ENCODE measurements around the gene TSPAN18.

TSPAN18 gene

DNA sequence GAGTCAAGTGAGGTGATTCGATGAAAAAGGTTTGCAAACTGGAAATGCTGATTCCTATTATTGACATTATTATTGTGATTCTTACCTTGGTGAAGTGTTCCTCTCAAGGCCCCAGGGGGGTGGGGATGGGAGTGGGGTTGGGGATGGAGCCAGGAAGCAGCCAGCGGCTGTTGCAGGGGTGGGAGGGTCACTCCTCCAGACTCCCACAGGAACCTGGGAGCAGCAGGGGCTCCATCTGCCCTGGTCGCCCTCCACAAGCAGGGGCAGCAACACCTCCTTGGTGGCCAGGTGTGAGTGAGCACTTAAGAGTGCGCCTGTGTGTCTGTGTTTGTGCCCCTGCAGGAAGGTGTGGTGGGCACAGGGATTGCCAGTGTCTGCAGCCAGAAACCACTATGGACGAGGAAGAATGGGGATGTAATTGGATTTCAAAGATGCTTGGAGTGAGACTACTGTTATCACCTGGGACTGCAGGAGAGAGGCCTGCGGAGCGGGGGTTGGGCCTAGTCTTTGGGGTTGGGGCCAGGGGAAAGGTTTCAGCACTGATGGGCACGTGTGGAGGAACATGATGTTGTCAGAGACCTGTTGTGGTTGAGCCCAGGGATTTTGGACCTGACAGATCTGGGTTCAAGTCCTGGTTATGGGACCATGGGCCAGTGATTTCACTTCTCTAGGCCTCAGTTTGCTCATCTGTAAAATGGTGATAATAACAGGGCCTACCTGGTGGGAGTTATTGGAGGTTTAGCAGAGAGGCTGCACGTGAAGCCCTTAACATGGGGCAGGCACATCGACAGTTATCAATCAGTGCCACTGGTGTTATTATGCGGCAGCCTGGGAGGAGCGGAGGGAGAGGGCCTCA lies 227.5 kb downstream of the TSPAN18 start:
- Mint-ChIP-seq H3K27me3 (no peaks in the 10 kb centered on the region), H3K27ac (no peak overlapping the region), H3K4me3 (no peak overlapping the region), H3K4me1 (peaks cover 5% of the 10 kb centered on the region), H3K36me3 (no peaks in the 10 kb centered on the region), H3K9me3 (no peaks in the 10 kb centered on the region)

DNA sequence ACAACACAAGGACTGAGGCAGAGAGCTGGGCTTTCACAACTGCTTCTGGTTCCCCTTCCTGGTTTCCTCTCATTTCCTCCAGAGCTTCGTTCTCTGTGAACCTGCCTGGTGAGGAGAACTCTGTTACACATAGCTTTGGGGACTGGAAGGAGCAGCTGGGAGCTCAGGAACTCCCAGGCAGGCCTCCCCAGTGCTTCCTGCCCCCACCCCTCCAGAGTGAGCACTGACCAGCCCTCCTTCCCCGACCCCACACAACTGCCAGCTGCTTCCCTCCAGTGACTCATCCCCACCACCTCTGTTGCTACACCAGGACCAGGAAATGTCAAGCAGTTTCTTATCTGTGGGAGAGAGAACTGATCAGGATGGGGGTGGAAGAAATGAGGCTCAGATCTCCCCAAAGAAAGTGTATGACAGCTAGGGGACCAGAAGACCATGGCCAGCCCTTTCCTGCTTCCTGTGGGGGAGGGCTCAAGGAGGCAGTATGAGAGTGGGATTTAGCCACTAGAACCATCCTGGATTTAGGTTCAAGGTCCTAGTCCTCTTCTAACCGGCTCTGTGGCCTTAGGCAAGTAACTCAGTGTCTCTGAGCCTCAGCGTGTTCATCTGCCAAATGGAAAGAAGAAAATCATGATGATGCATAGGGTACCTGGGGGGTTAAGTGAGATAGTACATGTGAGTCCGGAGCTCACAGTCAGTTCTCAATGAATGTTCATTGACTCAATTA lies 228.4 kb downstream of the TSPAN18 start:
- Mint-ChIP-seq H3K36me3 (no peaks in the 10 kb centered on the region), H3K27ac (no peak overlapping the region), H3K27me3 (no peaks in the 10 kb centered on the region), H3K4me3 (no peak overlapping the region), H3K9me3 (no peaks in the 10 kb centered on the region), H3K4me1 (peaks cover 5% of the 10 kb centered on the region)

DNA sequence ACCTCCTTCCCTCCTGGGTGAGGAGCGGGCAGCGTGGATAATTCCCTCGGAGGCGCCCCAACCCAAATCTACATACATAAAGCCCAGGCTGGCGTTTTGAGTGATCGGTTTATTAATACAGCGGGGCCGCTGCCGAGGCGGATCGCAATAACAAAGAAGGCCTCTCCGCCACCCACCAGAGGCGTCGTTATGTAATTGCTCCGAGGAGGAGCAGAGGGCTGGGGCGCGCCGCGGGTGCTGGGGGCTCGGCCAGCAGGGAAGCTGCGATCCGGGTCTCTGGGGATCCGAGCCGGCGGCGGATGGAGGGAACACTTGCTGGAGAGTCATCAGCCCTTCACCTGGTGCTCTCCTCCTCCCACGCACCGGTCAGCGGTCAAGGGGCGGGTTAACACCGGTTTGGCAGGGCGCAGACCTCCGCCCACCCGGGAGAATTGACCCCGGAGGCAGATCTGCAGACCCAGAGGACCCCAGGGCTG lies 230.3 kb downstream of the TSPAN18 start:
- H3K9me3 Mint-ChIP-seq, result no peaks in the 10 kb centered on the region
- H3K4me1 Mint-ChIP-seq, result no peaks in the 10 kb centered on the region
- no peak overlapping the region for H3K27ac Mint-ChIP-seq
- no peaks in the 10 kb centered on the region for H3K27me3 Mint-ChIP-seq
- no peak overlapping the region for H3K4me3 Mint-ChIP-seq
- no peaks in the 10 kb centered on the region for H3K36me3 Mint-ChIP-seq

DNA sequence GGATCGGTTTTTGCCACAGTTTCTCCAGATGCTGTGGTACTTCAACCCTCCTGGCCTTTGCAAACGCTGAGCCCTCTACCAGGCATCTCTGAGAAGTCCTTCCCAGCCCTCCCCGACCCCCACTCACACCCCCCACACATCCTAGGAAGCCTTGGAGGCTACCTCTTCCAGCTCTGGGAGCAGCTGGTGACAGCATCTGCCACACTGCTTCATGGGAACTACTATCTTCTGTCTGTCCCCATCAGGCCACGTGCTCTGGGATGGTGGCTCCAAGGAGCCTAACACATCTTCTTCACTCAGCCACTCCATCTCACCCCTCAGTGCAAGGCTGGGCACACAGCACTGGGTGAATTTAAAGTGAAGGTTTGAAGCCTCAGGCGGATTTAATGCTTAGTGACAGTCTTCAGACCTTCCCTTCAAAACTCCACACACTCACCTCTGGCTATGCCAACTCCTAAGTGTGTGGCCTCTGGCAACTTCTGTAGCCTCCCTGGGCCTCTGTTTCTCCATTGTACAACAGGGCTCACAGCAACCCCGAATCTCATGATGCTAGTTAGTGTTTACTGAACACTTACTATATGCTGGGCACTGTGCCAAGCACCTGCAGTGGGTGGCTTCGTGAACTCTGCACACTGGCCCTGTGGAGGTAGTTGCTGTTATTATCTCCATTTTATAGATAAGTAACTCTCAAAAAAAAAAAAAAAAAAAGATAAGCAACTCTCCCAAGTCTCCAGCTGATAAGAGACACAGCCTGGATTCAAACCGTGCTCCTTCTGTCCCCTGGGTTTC lies 231.2 kb downstream of the TSPAN18 start:
- Mint-ChIP-seq H3K27me3 (no peaks in the 10 kb centered on the region), H3K4me3 (no peak overlapping the region), H3K9me3 (no peaks in the 10 kb centered on the region), H3K4me1 (no peaks in the 10 kb centered on the region), H3K36me3 (no peaks in the 10 kb centered on the region), H3K27ac (peak overlapping the region; percentile 38)

DNA sequence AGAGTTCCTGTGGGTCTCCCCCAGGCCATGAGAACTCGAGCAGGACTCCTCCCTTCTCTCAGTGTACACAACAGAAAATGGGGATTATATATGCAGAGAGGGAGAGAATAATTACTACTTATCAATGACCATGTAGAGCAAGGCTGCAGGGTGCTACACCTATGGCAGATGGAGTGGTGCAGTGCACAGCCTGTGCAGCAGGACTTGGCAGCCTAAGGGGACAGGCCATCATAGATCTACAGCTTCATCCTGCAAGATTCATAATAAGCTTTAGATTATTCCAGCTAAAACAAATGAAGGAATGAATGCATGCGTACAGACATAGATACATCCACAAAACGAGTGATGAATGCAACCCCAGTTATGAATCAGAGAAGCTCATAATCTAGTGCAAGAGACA lies 232.3 kb downstream of the TSPAN18 start:
- Mint-ChIP-seq H3K27ac (no peak overlapping the region), H3K9me3 (no peaks in the 10 kb centered on the region), H3K4me1 (no peaks in the 10 kb centered on the region), H3K27me3 (no peaks in the 10 kb centered on the region), H3K36me3 (no peaks in the 10 kb centered on the region), H3K4me3 (no peak overlapping the region)

DNA sequence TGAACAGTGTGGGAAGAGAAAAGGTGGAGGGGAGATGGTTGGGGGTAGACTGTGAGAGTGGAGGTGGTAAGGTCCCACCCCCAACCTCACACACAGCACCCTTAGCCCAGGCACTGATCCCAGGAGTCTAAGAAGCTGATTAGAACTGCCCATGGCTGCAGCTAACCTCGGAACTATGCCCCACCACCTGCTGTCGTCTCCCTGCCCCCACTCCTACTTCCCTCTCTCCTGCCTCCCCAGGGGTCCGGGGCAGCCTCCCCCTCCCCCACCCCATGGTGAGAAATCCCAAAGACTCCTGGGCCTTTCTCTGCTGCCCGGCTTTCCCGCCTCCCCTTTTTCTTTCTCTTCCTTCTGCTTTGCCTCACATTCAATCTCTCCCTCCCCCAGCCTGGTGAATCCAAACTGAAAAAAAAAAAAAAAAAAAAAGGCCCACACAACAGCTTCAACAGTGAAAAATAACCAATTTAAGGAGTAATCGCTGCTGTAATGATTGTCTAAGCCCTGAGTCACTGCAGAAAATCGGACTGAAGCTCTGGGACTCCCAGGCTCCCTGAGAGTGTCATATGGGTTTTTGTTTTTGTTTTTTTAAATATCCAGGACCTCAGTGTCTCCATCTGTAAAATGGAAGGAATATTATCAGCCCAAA lies 233.6 kb downstream of the TSPAN18 start:
- no peaks in the 10 kb centered on the region for H3K36me3 Mint-ChIP-seq
- H3K4me1 Mint-ChIP-seq, result no peaks in the 10 kb centered on the region
- no peaks in the 10 kb centered on the region for H3K27me3 Mint-ChIP-seq
- H3K27ac Mint-ChIP-seq, result no peak overlapping the region
- H3K9me3 Mint-ChIP-seq, result no peaks in the 10 kb centered on the region
- no peak overlapping the region for H3K4me3 Mint-ChIP-seq

DNA sequence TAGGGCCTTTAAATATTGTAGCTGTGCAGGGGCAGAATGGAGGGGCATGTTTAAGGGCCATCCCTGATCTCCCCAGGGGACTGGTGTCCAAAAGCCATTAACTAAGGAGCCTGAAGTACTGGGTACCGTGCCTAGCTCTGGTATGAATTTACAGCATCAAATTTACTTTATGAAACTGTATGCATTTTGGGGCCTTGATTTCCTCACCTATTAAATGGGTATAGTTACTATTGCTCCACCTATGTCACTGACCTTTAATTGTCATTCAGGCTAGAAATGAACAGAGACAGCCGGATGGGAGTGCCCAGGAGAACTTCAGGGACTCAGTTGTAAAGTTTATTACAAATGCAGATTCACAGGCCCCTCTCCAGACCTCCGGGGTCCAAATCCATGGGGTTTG lies 235.7 kb downstream of the TSPAN18 start:
- Mint-ChIP-seq H3K4me1 (no peaks in the 10 kb centered on the region), H3K4me3 (no peak overlapping the region), H3K27me3 (no peaks in the 10 kb centered on the region), H3K36me3 (no peaks in the 10 kb centered on the region), H3K27ac (no peak overlapping the region), H3K9me3 (no peaks in the 10 kb centered on the region)

DNA sequence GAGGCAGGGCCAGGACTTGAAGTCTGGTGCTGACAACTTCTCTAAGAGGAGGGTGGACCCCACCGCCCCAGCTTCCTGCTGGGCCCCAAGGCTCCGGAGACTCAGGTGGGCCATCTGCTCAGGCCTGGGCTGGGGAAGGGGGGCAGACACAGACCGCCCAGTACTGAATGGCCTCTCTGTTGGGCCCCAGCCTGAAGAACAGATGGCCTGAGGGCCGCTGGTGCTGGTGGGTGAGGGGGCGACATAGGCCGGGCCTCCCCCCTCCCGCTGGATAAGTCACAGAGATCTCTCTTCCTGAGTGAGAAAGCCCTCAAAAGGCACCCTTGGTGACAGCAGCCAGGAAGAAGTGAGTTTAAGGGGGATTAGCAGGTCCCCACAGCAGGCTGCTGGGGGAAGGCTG lies 236.4 kb downstream of the TSPAN18 start:
- Mint-ChIP-seq H3K4me3 (no peak overlapping the region), H3K4me1 (no peaks in the 10 kb centered on the region), H3K9me3 (no peaks in the 10 kb centered on the region), H3K27ac (no peak overlapping the region), H3K27me3 (no peaks in the 10 kb centered on the region), H3K36me3 (no peaks in the 10 kb centered on the region)

DNA sequence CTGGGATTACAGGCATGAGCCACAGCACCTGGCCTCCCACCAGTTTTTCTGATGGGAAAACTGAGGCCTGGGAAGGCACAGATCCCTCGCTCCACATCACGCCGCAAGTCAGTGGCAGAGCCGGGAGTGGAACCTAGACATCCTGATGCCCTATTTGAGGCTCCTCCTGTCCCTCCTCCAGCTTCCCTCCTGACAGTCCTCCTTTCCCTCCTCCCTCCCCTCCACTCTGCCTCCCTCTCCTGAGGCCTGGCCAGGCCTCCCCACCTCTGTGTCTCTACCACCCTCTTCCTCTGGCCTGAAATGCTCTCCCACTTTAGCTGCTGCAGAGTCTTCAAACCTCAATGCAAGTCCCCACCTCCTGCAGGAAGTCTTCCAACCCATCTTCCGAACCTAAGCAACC lies 237.2 kb downstream of the TSPAN18 start:
- Mint-ChIP-seq H3K4me3 (no peak overlapping the region), H3K4me1 (no peaks in the 10 kb centered on the region), H3K27ac (peak overlapping the region; percentile 51), H3K27me3 (no peaks in the 10 kb centered on the region), H3K36me3 (no peaks in the 10 kb centered on the region), H3K9me3 (no peaks in the 10 kb centered on the region)

DNA sequence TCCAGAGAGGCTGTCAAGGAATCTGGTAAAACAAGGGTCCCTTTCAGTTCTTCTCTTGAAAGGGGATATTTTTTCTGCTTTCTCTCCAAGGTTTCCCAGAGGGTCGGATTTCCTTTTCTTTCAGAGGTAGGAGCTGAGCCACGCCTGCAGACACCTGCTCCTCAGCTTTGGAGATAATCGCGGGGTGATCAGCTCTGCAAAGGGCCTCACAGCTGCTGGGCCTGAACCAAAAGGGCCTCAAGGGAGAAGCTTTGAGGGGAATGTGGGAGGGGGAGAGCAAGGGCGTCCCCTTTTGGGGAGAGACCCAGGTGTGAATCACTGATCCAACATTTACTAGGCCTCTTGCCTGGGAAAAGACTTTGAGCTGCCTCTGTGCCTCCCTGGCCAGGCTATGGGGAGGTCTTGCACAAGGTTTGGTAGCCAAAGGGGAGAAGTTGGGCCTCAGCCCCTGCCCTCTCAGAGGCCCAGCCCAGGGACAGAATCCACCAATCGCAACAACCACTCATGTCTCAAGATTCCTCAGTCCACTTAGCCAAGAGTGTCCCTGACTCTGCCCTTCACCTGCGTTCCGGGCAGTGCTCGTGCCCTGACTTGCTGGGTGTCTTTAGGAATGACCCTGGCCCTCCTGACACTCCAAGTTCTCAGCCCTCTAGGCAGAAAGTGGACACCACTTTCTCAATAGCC lies 237.9 kb downstream of the TSPAN18 start:
- no peak overlapping the region for H3K27ac Mint-ChIP-seq
- no peaks in the 10 kb centered on the region for H3K36me3 Mint-ChIP-seq
- H3K27me3 Mint-ChIP-seq, result no peaks in the 10 kb centered on the region
- H3K9me3 Mint-ChIP-seq, result no peaks in the 10 kb centered on the region
- no peak overlapping the region for H3K4me3 Mint-ChIP-seq
- no peaks in the 10 kb centered on the region for H3K4me1 Mint-ChIP-seq

DNA sequence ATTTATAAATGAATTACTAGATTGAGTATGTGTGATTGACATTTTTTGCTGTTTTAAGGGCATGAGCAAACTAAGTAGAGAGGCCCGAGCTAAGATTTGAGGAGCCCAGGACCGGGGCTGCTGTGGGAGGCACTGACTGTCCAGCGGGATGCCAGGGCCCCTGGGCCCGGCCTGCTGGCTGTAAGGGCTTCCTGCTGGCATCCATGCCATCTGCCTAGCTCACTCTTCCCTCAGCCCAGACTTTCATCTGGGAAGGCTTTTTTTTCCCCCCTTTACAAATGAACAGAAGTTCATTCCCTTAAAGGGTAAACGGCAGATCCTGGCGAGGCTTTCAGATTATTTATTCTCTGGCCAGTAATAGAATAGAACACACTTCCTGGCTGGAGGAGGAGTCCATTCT lies 239.9 kb downstream of the TSPAN18 start:
- Mint-ChIP-seq H3K4me1 (no peaks in the 10 kb centered on the region), H3K27ac (no peak overlapping the region)

DNA sequence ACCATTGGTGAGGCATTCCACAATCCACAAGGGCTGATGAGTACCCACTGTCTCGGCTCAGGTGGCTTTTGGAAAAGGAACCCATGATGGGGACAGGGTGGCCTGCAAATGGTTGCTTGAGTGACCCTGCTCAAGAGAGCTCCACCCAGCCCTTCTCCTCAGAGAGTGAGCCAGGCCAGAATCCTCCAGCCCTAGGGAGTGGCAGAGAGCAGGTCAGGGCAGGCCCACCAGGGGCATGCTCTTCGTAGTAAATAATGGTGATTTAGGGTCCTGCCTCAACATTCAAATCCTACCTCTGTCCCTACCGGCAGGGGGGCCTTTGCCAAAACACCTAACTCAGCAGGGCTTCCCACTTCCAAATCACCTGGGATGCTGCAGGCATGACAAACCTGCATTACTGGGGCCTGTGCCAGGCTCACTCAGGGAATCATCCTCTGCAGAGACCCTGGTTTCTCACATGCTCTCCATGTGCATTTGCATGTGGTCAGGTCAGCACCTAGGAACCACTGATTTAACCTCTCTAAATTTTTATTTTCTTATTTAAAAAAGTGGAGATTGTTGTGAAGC lies 241.3 kb downstream of the TSPAN18 start:
- Mint-ChIP-seq H3K4me3 (no peak overlapping the region), H3K27ac (no peak overlapping the region), H3K4me1 (no peaks in the 10 kb centered on the region), H3K9me3 (no peaks in the 10 kb centered on the region), H3K36me3 (no peaks in the 10 kb centered on the region), H3K27me3 (no peaks in the 10 kb centered on the region)

More for the DNA sequence above, 239.9 kb downstream of the TSPAN18 start:
- no peaks in the 10 kb centered on the region for H3K9me3 Mint-ChIP-seq
- H3K4me3 Mint-ChIP-seq, result no peak overlapping the region
- no peaks in the 10 kb centered on the region for H3K36me3 Mint-ChIP-seq
- no peaks in the 10 kb centered on the region for H3K27me3 Mint-ChIP-seq

DNA sequence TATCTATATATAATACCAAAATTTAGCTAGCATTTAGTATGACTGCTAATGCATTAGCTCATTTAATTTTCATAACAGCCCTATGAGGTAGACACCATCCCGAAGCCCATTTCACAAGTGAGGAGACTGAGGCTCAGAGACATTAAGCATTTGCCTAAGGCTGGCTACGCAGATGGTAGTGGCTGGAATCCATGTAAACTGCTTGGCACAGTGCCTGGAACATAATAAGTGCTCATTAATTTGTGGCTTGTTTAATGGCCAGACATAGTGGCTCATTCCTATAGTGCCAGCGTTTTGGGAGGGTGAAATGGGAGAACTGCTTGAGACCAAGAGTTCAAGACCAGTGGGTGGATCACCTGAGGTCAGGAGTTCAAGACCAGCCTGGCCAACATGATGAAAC lies 241.7 kb downstream of the TSPAN18 start:
- Mint-ChIP-seq H3K4me1 (no peaks in the 10 kb centered on the region), H3K36me3 (no peaks in the 10 kb centered on the region)

DNA sequence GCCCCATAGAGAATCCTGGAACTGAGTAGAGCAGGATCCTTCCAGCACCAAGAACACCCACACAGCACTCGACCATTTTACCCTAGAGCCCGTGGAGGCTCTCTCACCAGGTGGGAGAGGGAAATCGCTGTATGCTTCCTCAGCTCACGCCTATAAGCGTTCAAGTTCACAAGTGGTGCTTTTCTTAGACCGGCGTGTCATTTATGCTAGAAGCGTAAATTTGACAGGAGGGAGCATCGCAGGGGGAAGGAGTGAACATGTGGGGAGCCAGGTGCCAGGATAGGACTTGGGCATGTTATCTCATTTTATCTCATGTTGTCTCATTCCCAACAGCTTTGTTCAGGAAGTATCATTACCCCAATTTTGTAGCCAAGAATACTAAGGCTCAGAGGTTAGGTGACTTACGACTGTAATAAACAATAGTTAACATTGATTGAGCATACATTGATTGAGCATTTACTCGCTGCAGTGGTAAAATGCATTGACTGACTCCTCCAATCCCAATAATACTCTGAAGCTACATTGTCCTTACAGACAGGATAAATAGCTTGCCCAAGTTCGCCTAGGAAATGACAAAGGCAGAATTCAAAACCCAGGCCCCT lies 243.0 kb downstream of the TSPAN18 start:
- no peak overlapping the region for H3K27ac Mint-ChIP-seq
- no peaks in the 10 kb centered on the region for H3K27me3 Mint-ChIP-seq
- H3K4me3 Mint-ChIP-seq, result no peak overlapping the region
- H3K4me1 Mint-ChIP-seq, result no peaks in the 10 kb centered on the region
- H3K36me3 Mint-ChIP-seq, result no peaks in the 10 kb centered on the region
- H3K9me3 Mint-ChIP-seq, result no peaks in the 10 kb centered on the region

More for the DNA sequence above, 241.7 kb downstream of the TSPAN18 start:
- Mint-ChIP-seq H3K9me3 (no peaks in the 10 kb centered on the region), H3K27ac (no peak overlapping the region), H3K27me3 (no peaks in the 10 kb centered on the region), H3K4me3 (no peak overlapping the region)
